Caco-2 (cell line): Measurements from ENCODE around the gene ATF7IP2. TPM values are rescaled to one million over a fixed set of nuclear protein-coding genes. Genes with fewer than 3 reads are reported as not detected.
"Not testable (repeated sequence)": the region's sequence is repeated elsewhere in the genome, so short reads cannot be mapped to it uniquely, and the experiment has no call there.

ENCODE experiments used
- BruUV-seq: library from RNA; stranded (reverse); fragments of 400-500 nt; replicated peaks from 2 replicates; lab custom pipeline; 2021; lab: Mats Ljungman, UMichigan
- CTCF ChIA-PET: fragments of 300-600 bp; sonication (Branson Sonifier 250); formaldehyde crosslinking; loops from one replicate; lab custom pipeline; 2022; ENCODE audit warnings: antibody characterized with exemption; lab: Charles Lee
- POLR2A ChIA-PET: fragments of 300-600 bp; sonication (Branson Sonifier 250); formaldehyde crosslinking; loops from one replicate; lab custom pipeline; 2022; ENCODE audit warnings: antibody characterized with exemption; lab: Charles Lee
- DNase-seq, 2 experiments: peaks; one replicate each; pipeline versions ENCODE4 v3.0.0 to v3.0.0-alpha.2; 2020 to 2022
- H3K27me3 ChIP-seq: replicated peaks from 2 replicates; pipeline ENCODE4 v1.6.0; 2011; ENCODE audit warnings: low read length; ENCODE audit not compliant: control insufficient read depth, insufficient read depth
- H3K36me3 ChIP-seq: 2 replicates; pipeline ENCODE4 v1.5.1; 2011; ENCODE audit warnings: low read length; ENCODE audit not compliant: control insufficient read depth, insufficient read depth
- H3K4me1 ChIP-seq: fragments of 250-450 bp; sonication (Bioruptor Pico); 2 replicates; pipeline ENCODE4 v1.5.1; 2020; ENCODE audit warnings: mild to moderate bottlenecking
- H3K4me3 ChIP-seq: 2 replicates; pipeline ENCODE4 v1.5.1; 2011; ENCODE audit warnings: low read depth, mild to moderate bottlenecking, control low read depth, low read length
- H3K9me3 ChIP-seq: fragments of 250-450 bp; sonication (Bioruptor Pico); 2 replicates; pipeline ENCODE4 v1.5.1; 2020; ENCODE audit warnings: mild to moderate bottlenecking, moderate library complexity
- H3K27ac Mint-ChIP-seq: one replicate; pipeline ENCODE4 v1.8.0; 2022; ENCODE audit warnings: mixed read lengths; ENCODE audit not compliant: unreplicated experiment
- H3K27me3 Mint-ChIP-seq: one replicate; pipeline ENCODE4 v1.8.0; 2022; ENCODE audit warnings: mixed read lengths; ENCODE audit not compliant: insufficient read depth, unreplicated experiment
- H3K36me3 Mint-ChIP-seq: one replicate; pipeline ENCODE4 v1.8.0; 2022; ENCODE audit warnings: mild to moderate bottlenecking, mixed read lengths; ENCODE audit not compliant: insufficient read depth, unreplicated experiment
- H3K4me1 Mint-ChIP-seq: one replicate; pipeline ENCODE4 v1.8.0; 2022; ENCODE audit warnings: low read depth, mixed read lengths; ENCODE audit not compliant: unreplicated experiment
- H3K4me3 Mint-ChIP-seq: one replicate; pipeline ENCODE4 v1.8.0; 2022; ENCODE audit warnings: mild to moderate bottlenecking, moderate library complexity, mixed read lengths; ENCODE audit not compliant: unreplicated experiment
- H3K9me3 Mint-ChIP-seq: one replicate; pipeline ENCODE4 v1.8.0; 2022; ENCODE audit warnings: mixed read lengths; ENCODE audit not compliant: unreplicated experiment
- CTCF ChIP-seq, 2 experiments: fragments of 200-600 bp in 1 of 2; IDR thresholded peaks; 1 replicate in 1 of 2; 2 replicates in 1 of 2; pipeline versions ENCODE4 v1.5.1 to v1.8.0; 2011 to 2022; ENCODE audit warnings: antibody characterized with exemption in 1 of 2, control low read depth in 1 of 2, inconsistent platforms in 1 of 2, low read depth in 1 of 2, low read length in 1 of 2, mild to moderate bottlenecking in 1 of 2, moderate library complexity in 1 of 2; ENCODE audit not compliant: insufficient read depth in 1 of 2, severe bottlenecking in 1 of 2, unreplicated experiment in 1 of 2
- intact Hi-C: fragments of 100-400 bp; cut with micrococcal nuclease; formaldehyde crosslinking; loops from one replicate; pipeline ENCODE4 v1.10.0; 2022; ENCODE audit not compliant: unreplicated experiment
- total RNA-seq: library from RNA; stranded (reverse); gene quantifications from 2 replicates; pipeline ENCODE4 v1.2.3, GENCODE V29; 2022

Gene ATF7IP2
- total RNA-seq, 1 experiment from 2014 or later = 16.4 TPM

- no peaks in the 10 kb centered on the region for H3K36me3 ChIP-seq
- intact Hi-C loops = no loop called here
- Mint-ChIP-seq H3K4me1 (no peaks in the 10 kb centered on the region), H3K4me3 (no peak overlapping the region), H3K36me3 (peaks cover 32% of the 10 kb centered on the region), H3K9me3 (peaks cover 78% of the 10 kb centered on the region), H3K27me3 (no peaks in the 10 kb centered on the region), H3K27ac (no peak overlapping the region)
- CTCF ChIA-PET = no interaction called here
- H3K9me3 ChIP-seq = peaks cover 22% of the 10 kb centered on the region
- DNase-seq = no peak
- TF ChIP-seq CTCF (IDR thresholded peaks at IDR 0.05; ENCODE audit: insufficient read depth in 1 of 2, low read depth in 1 of 2, low read length in 1 of 2, severe bottlenecking in 1 of 2, unreplicated experiment in 1 of 2) = no peak
- no peak overlapping the region for H3K4me3 ChIP-seq
- BruUV-seq = no TSS peak
- POLR2A ChIA-PET = no interaction called here
- H3K27me3 ChIP-seq = no peaks in the 10 kb centered on the region
- H3K4me1 ChIP-seq = peaks cover 3% of the 10 kb centered on the region; the same call in 1 of the 2 replicates
Measured at GRCh38 chr16:10410469-10410868, 24.6 kb downstream of the ATF7IP2 start.

GRCh38 chr16:10412935-10413601 lies 27.2 kb downstream of the ATF7IP2 start:
- H3K27ac Mint-ChIP-seq = no peak overlapping the region
- H3K9me3 ChIP-seq = peaks cover 35% of the 10 kb centered on the region
- intact Hi-C loops = no loop called here
- H3K4me3 Mint-ChIP-seq = no peak overlapping the region
- H3K4me1 Mint-ChIP-seq = no peaks in the 10 kb centered on the region
- H3K36me3 Mint-ChIP-seq = peaks cover 26% of the 10 kb centered on the region
- ChIA-PET CTCF (no interaction called here), POLR2A (no interaction called here)
- H3K27me3 Mint-ChIP-seq = no peaks in the 10 kb centered on the region
- H3K36me3 ChIP-seq = no peaks in the 10 kb centered on the region
- no peak for TF ChIP-seq CTCF (IDR thresholded peaks at IDR 0.05; ENCODE audit: insufficient read depth in 1 of 2, low read depth in 1 of 2, low read length in 1 of 2, severe bottlenecking in 1 of 2, unreplicated experiment in 1 of 2)
- H3K27me3 ChIP-seq = no peaks in the 10 kb centered on the region
- no peak overlapping the region for H3K4me3 ChIP-seq
- BruUV-seq = no TSS peak
- DNase-seq = no peak
- H3K4me1 ChIP-seq = no peaks in the 10 kb centered on the region
- peaks cover 84% of the 10 kb centered on the region for H3K9me3 Mint-ChIP-seq

GRCh38 chr16:10418204-10418603 lies 32.3 kb downstream of the ATF7IP2 start:
- peaks cover 25% of the 10 kb centered on the region for H3K36me3 Mint-ChIP-seq
- CTCF ChIA-PET, H3K4me1 ChIP-seq, H3K4me3 Mint-ChIP-seq, POLR2A ChIA-PET, intact Hi-C loops, H3K4me1 Mint-ChIP-seq, H3K27ac Mint-ChIP-seq, H3K36me3 ChIP-seq, BruUV-seq, H3K4me3 ChIP-seq, DNase-seq, H3K27me3 Mint-ChIP-seq, H3K27me3 ChIP-seq: not testable (repeated sequence)
- H3K9me3 ChIP-seq = peaks cover 23% of the 10 kb centered on the region
- peaks cover 60% of the 10 kb centered on the region for H3K9me3 Mint-ChIP-seq
